H9 (cell line): ENCODE results near the gene CELF4. TPM values are rescaled to one million over a fixed set of nuclear protein-coding genes. Genes with fewer than 3 reads are reported as not detected.

Experiments
- DNase-seq: peaks from one replicate; pipeline ENCODE4 v3.0.0-alpha.2; 2017
- H2AFZ ChIP-seq: one replicate; pipeline ENCODE4 v1.6.1; 2013; ENCODE audit warnings: mild to moderate bottlenecking, low read length, control low read depth, moderate library complexity
- H2AK5ac ChIP-seq: 2 replicates; pipeline ENCODE4 v1.6.1; 2013; ENCODE audit warnings: low read length, control low read depth, mixed read lengths; ENCODE audit not compliant: insufficient read length
- H2BK120ac ChIP-seq: one replicate; pipeline ENCODE4 v1.6.1; 2013; ENCODE audit warnings: low read depth, mild to moderate bottlenecking, low read length, control low read depth, inconsistent platforms; ENCODE audit not compliant: poor library complexity, severe bottlenecking
- H2BK12ac ChIP-seq: 2 replicates; pipeline ENCODE4 v1.6.1; 2013; ENCODE audit warnings: low read length, control low read depth, mixed read lengths, low read depth; ENCODE audit not compliant: insufficient read length
- H2BK15ac ChIP-seq: 2 replicates; pipeline ENCODE4 v1.6.1; 2013; ENCODE audit warnings: low read depth, low read length, control low read depth
- H2BK20ac ChIP-seq: one replicate; pipeline ENCODE4 v1.6.1; 2013; ENCODE audit warnings: low read depth, mild to moderate bottlenecking, low read length, control low read depth, inconsistent platforms; ENCODE audit not compliant: poor library complexity, severe bottlenecking
- H2BK5ac ChIP-seq: 2 replicates; pipeline ENCODE4 v1.6.1; 2013; ENCODE audit warnings: low read length, control low read depth, mixed read lengths; ENCODE audit not compliant: insufficient read length
- H3K14ac ChIP-seq: 2 replicates; pipeline ENCODE4 v1.6.1; 2013; ENCODE audit warnings: low read length, control low read depth; ENCODE audit not compliant: insufficient read depth
- H3K18ac ChIP-seq: 2 replicates; pipeline ENCODE4 v1.6.1; 2013; ENCODE audit warnings: low read depth, mild to moderate bottlenecking, mixed read lengths, low read length, control low read depth; ENCODE audit not compliant: insufficient read length
- H3K23ac ChIP-seq: 2 replicates; pipeline ENCODE4 v1.6.1; 2013; ENCODE audit warnings: low read length, control low read depth, mixed read lengths, low read depth; ENCODE audit not compliant: insufficient read length
- H3K23me2 ChIP-seq: 2 replicates; pipeline ENCODE4 v1.6.1; 2013; ENCODE audit warnings: low read depth, mild to moderate bottlenecking, mixed read lengths, low read length, control low read depth; ENCODE audit not compliant: insufficient read length, poor library complexity, severe bottlenecking
- H3K27ac ChIP-seq: 2 replicates; pipeline ENCODE4 v1.5.1; 2013; ENCODE audit warnings: low read length, control low read depth, mixed read lengths, low read depth; ENCODE audit not compliant: insufficient read length
- H3K27me3 ChIP-seq: 2 replicates; pipeline ENCODE4 v1.6.1; 2013; ENCODE audit warnings: low read length, control low read depth, inconsistent platforms; ENCODE audit not compliant: insufficient read depth
- H3K4ac ChIP-seq: 2 replicates; pipeline ENCODE4 v1.6.1; 2013; ENCODE audit warnings: low read depth, mild to moderate bottlenecking, control low read depth, inconsistent platforms, low read length, moderate library complexity
- H3K4me1 ChIP-seq: 2 replicates; pipeline ENCODE4 v1.6.1; 2013; ENCODE audit warnings: low read length, control low read depth, inconsistent platforms; ENCODE audit not compliant: insufficient read depth
- H3K4me2 ChIP-seq: 2 replicates; pipeline ENCODE4 v1.6.1; 2013; ENCODE audit warnings: low read length, control low read depth, mixed read lengths; ENCODE audit not compliant: insufficient read length, insufficient read depth
- H3K56ac ChIP-seq: 2 replicates; pipeline ENCODE4 v1.6.1; 2013; ENCODE audit warnings: low read depth, mild to moderate bottlenecking, mixed read lengths, low read length, control low read depth; ENCODE audit not compliant: insufficient read length
- H3K79me1 ChIP-seq: 2 replicates; pipeline ENCODE4 v1.6.1; 2013; ENCODE audit warnings: low read depth, mild to moderate bottlenecking, moderate library complexity, low read length, control low read depth, inconsistent platforms; ENCODE audit not compliant: insufficient read depth, poor library complexity, severe bottlenecking
- H3K79me2 ChIP-seq: 2 replicates; pipeline ENCODE4 v1.6.1; 2013; ENCODE audit warnings: low read length, control low read depth, inconsistent platforms; ENCODE audit not compliant: insufficient read depth
- H3K9ac ChIP-seq: 2 replicates; pipeline ENCODE4 v1.6.1; 2013; ENCODE audit warnings: low read length, control low read depth, mixed read lengths; ENCODE audit not compliant: insufficient read length; ENCODE audit errors: extremely low read depth
- H3K9me3 ChIP-seq: one replicate; pipeline ENCODE4 v1.6.1; 2013; ENCODE audit warnings: low read depth, low read length, inconsistent platforms; ENCODE audit not compliant: control insufficient read depth
- H3T11ph ChIP-seq: one replicate; pipeline ENCODE4 v1.6.1; 2013; ENCODE audit warnings: mild to moderate bottlenecking, low read length, control low read depth, inconsistent platforms
- H4K20me1 ChIP-seq: one replicate; pipeline ENCODE4 v1.6.1; 2013; ENCODE audit not compliant: control insufficient read depth, insufficient read length, insufficient read depth
- H4K5ac ChIP-seq: 2 replicates; pipeline ENCODE4 v1.6.1; 2013; ENCODE audit warnings: low read depth, mild to moderate bottlenecking, mixed read lengths, low read length, control low read depth; ENCODE audit not compliant: insufficient read length
- H4K8ac ChIP-seq: replicated peaks from 2 replicates; pipeline ENCODE4 v1.6.1; 2013; ENCODE audit warnings: low read length, control low read depth, mixed read lengths, low read depth; ENCODE audit not compliant: insufficient read length
- H4K91ac ChIP-seq: 2 replicates; pipeline ENCODE4 v1.6.1; 2013; ENCODE audit warnings: low read depth, mild to moderate bottlenecking, moderate library complexity, mixed read lengths, low read length, control low read depth; ENCODE audit not compliant: insufficient read length
- H3K27ac Mint-ChIP-seq, 3 experiments: 2 replicates in 2 of 3; 3 replicates in 1 of 3; pipeline ENCODE4 v1.8.0; 2020 to 2021; ENCODE audit warnings: mixed read lengths in 3 of 3, mild to moderate bottlenecking in 1 of 3, moderate library complexity in 1 of 3
- H3K27me3 Mint-ChIP-seq: 2 replicates; pipeline ENCODE4 v1.8.0; 2021; ENCODE audit warnings: low read depth, mild to moderate bottlenecking, moderate library complexity, mixed read lengths
- H3K36me3 Mint-ChIP-seq, 3 experiments: 2 replicates in 2 of 3; 3 replicates in 1 of 3; pipeline ENCODE4 v1.8.0; 2020 to 2021; ENCODE audit warnings: low read depth in 3 of 3, mixed read lengths in 3 of 3; ENCODE audit not compliant: insufficient read depth in 1 of 3
- H3K4me1 Mint-ChIP-seq, 2 experiments: 2 replicates each; pipeline ENCODE4 v1.8.0; 2020; ENCODE audit warnings: mixed read lengths in 2 of 2
- H3K4me3 Mint-ChIP-seq, 2 experiments: 2 replicates in 1 of 2; 3 replicates in 1 of 2; pipeline ENCODE4 v1.8.0; 2020 to 2021; ENCODE audit warnings: mild to moderate bottlenecking in 2 of 2, mixed read lengths in 2 of 2, moderate library complexity in 1 of 2
- H3K9me3 Mint-ChIP-seq, 2 experiments: 2 replicates in 1 of 2; 3 replicates in 1 of 2; pipeline ENCODE4 v1.8.0; 2020; ENCODE audit warnings: mild to moderate bottlenecking in 2 of 2, mixed read lengths in 2 of 2, moderate library complexity in 1 of 2
- WGBS: extraction: QIAGEN DNeasy Blood & Tissue Kit; methylation state at CpG from one replicate; pipeline ENCODE4 v1.1.7; 2013; ENCODE audit warnings: missing lambda C conversion rate, low lambda C conversion rate, mixed read lengths; ENCODE audit not compliant: insufficient read length; ENCODE audit errors: extremely low coverage; 5-methylcytosine and 5-hydroxymethylcytosine counted together
- total RNA-seq: library from RNA; stranded (reverse); gene quantifications from 2 replicates; pipeline ENCODE4 v1.2.1, GENCODE V29; 2021
- TF ChIP-seq, protein P1 (sequence below): fragments of 200-600 bp; sonication (generic); conservative IDR thresholded peaks from 3 replicates; pipeline ENCODE4 v1.8.0; 2021; ENCODE audit warnings: antibody characterized with exemption, mild to moderate bottlenecking

CELF4 gene
- total RNA-seq, 1 experiment from 2014 or later = 1.1 TPM

GRCh38 chr18:37551249-37551648 is 14.3 kb downstream of the CELF4 start:
- Histone ChIP-seq H4K8ac (no peak overlapping the region), H4K91ac (no peak overlapping the region), H3K4me1 (peaks cover 4% of the 10 kb centered on the region; the same call in 1 of the 2 replicates), H3K56ac (no peak overlapping the region), H2BK12ac (no peak overlapping the region), H3K14ac (no peak overlapping the region), H3K4me2 (no peak overlapping the region), H3K79me1 (no peaks in the 10 kb centered on the region), H3K4ac (no peak overlapping the region), H4K5ac (no peak overlapping the region), H3K23ac (no peak overlapping the region), H3K79me2 (no peaks in the 10 kb centered on the region), H3K9ac (no peak overlapping the region), H4K20me1 (no peaks in the 10 kb centered on the region), H3K9me3 (no peaks in the 10 kb centered on the region), H2BK20ac (no peak overlapping the region), H3T11ph (no peak overlapping the region), H3K18ac (no peak overlapping the region), H2AK5ac (no peak overlapping the region), H3K27me3 (peaks cover 4% of the 10 kb centered on the region; the same call in 1 of the 2 replicates), H2AFZ (no peak overlapping the region), H2BK15ac (no peak overlapping the region), H3K27ac (no peak overlapping the region), H3K23me2 (no peaks in the 10 kb centered on the region), H2BK120ac (no peak overlapping the region), H2BK5ac (no peak overlapping the region)
- no CpG with 5 or more reads among the region's 3 CpGs for WGBS
- Mint-ChIP-seq H3K27ac (no peak overlapping the region), H3K4me3 (no peak overlapping the region), H3K9me3 (no peaks in the 10 kb centered on the region), H3K27me3 (peaks cover 50% of the 10 kb centered on the region), H3K4me1 (peaks cover 16% of the 10 kb centered on the region in 2 experiments), H3K36me3 (no peaks in the 10 kb centered on the region)
- no peak for DNase-seq
- TF ChIP-seq, protein P1, sequence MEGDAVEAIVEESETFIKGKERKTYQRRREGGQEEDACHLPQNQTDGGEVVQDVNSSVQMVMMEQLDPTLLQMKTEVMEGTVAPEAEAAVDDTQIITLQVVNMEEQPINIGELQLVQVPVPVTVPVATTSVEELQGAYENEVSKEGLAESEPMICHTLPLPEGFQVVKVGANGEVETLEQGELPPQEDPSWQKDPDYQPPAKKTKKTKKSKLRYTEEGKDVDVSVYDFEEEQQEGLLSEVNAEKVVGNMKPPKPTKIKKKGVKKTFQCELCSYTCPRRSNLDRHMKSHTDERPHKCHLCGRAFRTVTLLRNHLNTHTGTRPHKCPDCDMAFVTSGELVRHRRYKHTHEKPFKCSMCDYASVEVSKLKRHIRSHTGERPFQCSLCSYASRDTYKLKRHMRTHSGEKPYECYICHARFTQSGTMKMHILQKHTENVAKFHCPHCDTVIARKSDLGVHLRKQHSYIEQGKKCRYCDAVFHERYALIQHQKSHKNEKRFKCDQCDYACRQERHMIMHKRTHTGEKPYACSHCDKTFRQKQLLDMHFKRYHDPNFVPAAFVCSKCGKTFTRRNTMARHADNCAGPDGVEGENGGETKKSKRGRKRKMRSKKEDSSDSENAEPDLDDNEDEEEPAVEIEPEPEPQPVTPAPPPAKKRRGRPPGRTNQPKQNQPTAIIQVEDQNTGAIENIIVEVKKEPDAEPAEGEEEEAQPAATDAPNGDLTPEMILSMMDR = no peak
